IMR-90 (cell line): Measurements from ENCODE around the gene SPATA24. TPM values are rescaled to one million over a fixed set of nuclear protein-coding genes. Genes with fewer than 3 reads are reported as not detected.
A peak's percentile ranks its signal among the peaks of the same experiment; 100 is the strongest.

Source experiments
- ATAC-seq: fragments of 200-7000 bp; cut with Tn5 transposase; 2 replicates; pipeline ENCODE4 v1.9.1; 2020; ENCODE audit warnings: low read depth, mild to moderate bottlenecking, moderate library complexity
- BruUV-seq: library from RNA; stranded (reverse); fragments of 400-500 nt; replicated peaks from 2 replicates; lab custom pipeline; 2021; lab: Mats Ljungman, UMichigan
- CTCF ChIA-PET: fragments of 300-600 bp; formaldehyde crosslinking; extraction: SDS; loops from one replicate; lab custom pipeline; 2021; ENCODE audit warnings: antibody characterized with exemption; lab: Yijun Ruan, JAX
- POLR2A ChIA-PET: fragments of 300-600 bp; sonication (Branson Sonifier 250); formaldehyde crosslinking; loops from one replicate; lab custom pipeline; 2022; ENCODE audit warnings: antibody characterized with exemption; ENCODE audit not compliant: unreplicated experiment; lab: Charles Lee
- DNase-seq: peaks from one replicate; pipeline ENCODE4 v3.0.0; 2013
- H2AFZ ChIP-seq: replicated peaks from 2 replicates; pipeline ENCODE3; 2013; ENCODE audit warnings: low read length, mild to moderate bottlenecking; ENCODE audit not compliant: poor library complexity
- H2AK5ac ChIP-seq: 2 replicates; pipeline ENCODE4 v1.6.1; 2013; ENCODE audit warnings: low read depth, low read length, inconsistent platforms
- H2AK9ac ChIP-seq: replicated peaks from 2 replicates; pipeline ENCODE3; 2013; ENCODE audit warnings: mild to moderate bottlenecking, low read depth, low read length, moderate library complexity; ENCODE audit not compliant: poor library complexity
- H2BK120ac ChIP-seq: 2 replicates; pipeline ENCODE4 v1.6.1; 2013; ENCODE audit warnings: low read depth, low read length, inconsistent platforms
- H2BK15ac ChIP-seq: 3 replicates; pipeline ENCODE4 v1.6.1; 2013; ENCODE audit warnings: low read depth, low read length, inconsistent platforms
- H2BK20ac ChIP-seq: 2 replicates; pipeline ENCODE4 v1.6.1; 2013; ENCODE audit warnings: low read depth, mild to moderate bottlenecking, inconsistent platforms, low read length, moderate library complexity
- H2BK5ac ChIP-seq: 2 replicates; pipeline ENCODE4 v1.6.1; 2013; ENCODE audit warnings: mild to moderate bottlenecking, low read depth, low read length, inconsistent platforms; ENCODE audit not compliant: poor library complexity, severe bottlenecking
- H3K14ac ChIP-seq: replicated peaks from 2 replicates; pipeline ENCODE4 v1.6.1; 2013; ENCODE audit warnings: low read depth, low read length, inconsistent platforms
- H3K18ac ChIP-seq: 2 replicates; pipeline ENCODE4 v1.6.1; 2013; ENCODE audit warnings: low read depth, low read length, control low read depth
- H3K23ac ChIP-seq: 2 replicates; pipeline ENCODE4 v1.6.1; 2013; ENCODE audit warnings: low read depth, low read length, inconsistent platforms
- H3K27ac ChIP-seq: 2 replicates; pipeline ENCODE4 v1.5.1; 2013; ENCODE audit warnings: mild to moderate bottlenecking, control low read depth, low read length; ENCODE audit not compliant: insufficient read depth
- H3K27me3 ChIP-seq: 2 replicates; pipeline ENCODE4 v1.6.1; 2013; ENCODE audit warnings: low read length; ENCODE audit not compliant: control insufficient read depth, insufficient read depth
- H3K36me3 ChIP-seq: 2 replicates; pipeline ENCODE4 v1.6.1; 2013; ENCODE audit warnings: low read length, mixed read lengths; ENCODE audit not compliant: control insufficient read depth, insufficient read depth
- H3K4ac ChIP-seq: 2 replicates; pipeline ENCODE4 v1.6.1; 2013; ENCODE audit warnings: low read depth, low read length, inconsistent platforms
- H3K4me1 ChIP-seq: 2 replicates; pipeline ENCODE4 v1.6.1; 2013; ENCODE audit warnings: low read length, mixed read lengths; ENCODE audit not compliant: control insufficient read depth, insufficient read depth
- H3K4me2 ChIP-seq: 2 replicates; pipeline ENCODE4 v1.6.1; 2013; ENCODE audit warnings: low read depth, mild to moderate bottlenecking, control low read depth, low read length, moderate library complexity
- H3K4me3 ChIP-seq: 2 replicates; pipeline ENCODE4 v1.5.1; 2013; ENCODE audit warnings: low read depth, mild to moderate bottlenecking, control low read depth, low read length, moderate library complexity; ENCODE audit not compliant: insufficient read depth
- H3K56ac ChIP-seq: 2 replicates; pipeline ENCODE4 v1.6.1; 2013; ENCODE audit warnings: low read length, inconsistent platforms; ENCODE audit not compliant: insufficient read depth; ENCODE audit errors: extremely low read depth
- H3K79me1 ChIP-seq, 2 experiments: 2 replicates each; pipeline ENCODE4 v1.6.1; 2013; ENCODE audit warnings: low read length in 2 of 2, inconsistent platforms in 1 of 2, low read depth in 1 of 2
- H3K9ac ChIP-seq: 2 replicates; pipeline ENCODE4 v1.6.1; 2013; ENCODE audit warnings: low read depth, low read length, control low read depth
- H3K9me1 ChIP-seq: 2 replicates; pipeline ENCODE4 v1.6.1; 2013; ENCODE audit warnings: low read length, inconsistent platforms; ENCODE audit not compliant: insufficient read depth
- H3K9me3 ChIP-seq: 2 replicates; pipeline ENCODE4 v1.6.1; 2013; ENCODE audit warnings: low read length; ENCODE audit not compliant: control insufficient read depth, insufficient read depth
- H4K20me1 ChIP-seq: 2 replicates; pipeline ENCODE4 v1.6.1; 2013; ENCODE audit warnings: low read length, inconsistent platforms; ENCODE audit not compliant: insufficient read depth
- H4K5ac ChIP-seq: 2 replicates; pipeline ENCODE4 v1.6.1; 2013; ENCODE audit warnings: mild to moderate bottlenecking, low read depth, low read length, control low read depth
- H4K8ac ChIP-seq, 2 experiments: 2 replicates each; pipeline ENCODE4 v1.6.1; 2013; ENCODE audit warnings: low read depth in 2 of 2, low read length in 2 of 2, control low read depth in 1 of 2, inconsistent platforms in 1 of 2
- H4K91ac ChIP-seq: 2 replicates; pipeline ENCODE4 v1.6.1; 2013; ENCODE audit warnings: low read depth, low read length, inconsistent platforms; ENCODE audit not compliant: insufficient read depth
- BHLHE40 ChIP-seq: fragments of 150-350 bp; IDR thresholded peaks from 2 replicates; pipeline ENCODE4 v1.6.1; 2016; ENCODE audit warnings: mild to moderate bottlenecking, low read depth, low read length
- CEBPB ChIP-seq: IDR thresholded peaks from 2 replicates; pipeline ENCODE4 v1.6.1; 2012; ENCODE audit warnings: low read depth, low read length, improper control_type of control experiment
- CHD1 ChIP-seq: IDR thresholded peaks from 2 replicates; pipeline ENCODE4 v1.6.1; 2012; ENCODE audit warnings: low read depth, low read length, improper control_type of control experiment
- FOS ChIP-seq: fragments of 150-350 bp; IDR thresholded peaks from 2 replicates; pipeline ENCODE4 v1.6.1; 2016; ENCODE audit warnings: low read depth, low read length
- MAFK ChIP-seq: IDR thresholded peaks from 2 replicates; pipeline ENCODE4 v1.6.1; 2012; ENCODE audit warnings: low read depth, low read length, improper control_type of control experiment
- MAZ ChIP-seq: IDR thresholded peaks from 2 replicates; pipeline ENCODE4 v1.6.1; 2012; ENCODE audit warnings: low read depth, mild to moderate bottlenecking, low read length, improper control_type of control experiment, moderate library complexity, borderline replicate concordance
- MXI1 ChIP-seq: IDR thresholded peaks from 2 replicates; pipeline ENCODE4 v1.6.1; 2012; ENCODE audit warnings: low read depth, mild to moderate bottlenecking, low read length, moderate library complexity, borderline replicate concordance
- NFE2L2 ChIP-seq: fragments of 150-350 bp; IDR thresholded peaks from 2 replicates; pipeline ENCODE4 v1.6.1; 2016; ENCODE audit warnings: low read depth, mild to moderate bottlenecking, low read length
- POLR2A ChIP-seq: IDR thresholded peaks from 2 replicates; pipeline ENCODE4 v1.6.1; 2012; ENCODE audit warnings: mild to moderate bottlenecking, low read depth, low read length
- RCOR1 ChIP-seq: IDR thresholded peaks from 2 replicates; pipeline ENCODE4 v1.6.1; 2012; ENCODE audit warnings: mild to moderate bottlenecking, low read length, improper control_type of control experiment; ENCODE audit not compliant: insufficient replicate concordance
- RFX5 ChIP-seq: IDR thresholded peaks from 2 replicates; pipeline ENCODE4 v1.8.0; 2012; ENCODE audit warnings: low read depth, mild to moderate bottlenecking, low read length, moderate library complexity
- SMC3 ChIP-seq: fragments of 150-350 bp; IDR thresholded peaks from 2 replicates; pipeline ENCODE4 v1.6.1; 2016; ENCODE audit warnings: low read depth, mild to moderate bottlenecking, antibody characterized with exemption, low read length, moderate library complexity
- WGBS, 2 experiments: methylation state at CpG; one replicate each; pipeline versions ENCODE4 v1.1.5 to v1.1.7; 2013; ENCODE audit warnings: missing lambda C conversion rate in 2 of 2; ENCODE audit not compliant: insufficient read length in 1 of 2; ENCODE audit errors: extremely low coverage in 2 of 2; 5-methylcytosine and 5-hydroxymethylcytosine counted together
- dilution Hi-C: fragments of 300-500 bp; cut with HindIII; formaldehyde crosslinking; loops from one replicate; pipeline ENCODE4 v1.14.3; 2018; ENCODE audit warnings: low sequenced_read_pairs; ENCODE audit not compliant: unreplicated experiment
- in situ Hi-C: fragments of 300-500 bp; cut with MboI; formaldehyde crosslinking; loops from 3 replicates; pipeline ENCODE4 v1.14.3; 2019; ENCODE audit warnings: low sequenced_read_pairs, inconsistent platforms, mixed read lengths
- intact Hi-C: fragments of 100-400 bp; cut with micrococcal nuclease; formaldehyde crosslinking; loops from 2 replicates; pipeline ENCODE4 v1.10.0; 2022
- polyA plus RNA-seq, 3 experiments: library from polyadenylated mRNA; depleted of rRNA; stranded (reverse); fragments of >200 nt; gene quantifications; 2 replicates each; pipeline ENCODE4 v1.2.3, GENCODE V29; 2012; ENCODE audit warnings: low replicate concordance in 1 of 3
- total RNA-seq: library from RNA; depleted of rRNA; stranded (reverse); fragments of >200 nt; gene quantifications from 2 replicates; pipeline ENCODE4 v1.2.3, GENCODE V29; 2012
- TF ChIP-seq, protein P1 (sequence below): conservative IDR thresholded peaks from 2 replicates; pipeline ENCODE4 v1.5.1; 2012; ENCODE audit warnings: mild to moderate bottlenecking, low read depth, low read length, improper control_type of control experiment
- TF ChIP-seq, protein P2 (sequence below): fragments of 150-350 bp; IDR thresholded peaks from 2 replicates; pipeline ENCODE4 v1.6.1; 2016; ENCODE audit warnings: low read depth, mild to moderate bottlenecking, low read length, moderate library complexity, borderline replicate concordance
- TF ChIP-seq, protein P3 (sequence below): fragments of 150-350 bp; IDR thresholded peaks from 2 replicates; pipeline ENCODE4 v1.6.1; 2017; ENCODE audit warnings: mild to moderate bottlenecking, antibody characterized with exemption, low read length, low read depth

Gene SPATA24
- total and polyA plus RNA-seq, 2 of the 4 experiments (the other 2 are of a cell fraction), result 4.1 to 4.3 TPM

DNA sequence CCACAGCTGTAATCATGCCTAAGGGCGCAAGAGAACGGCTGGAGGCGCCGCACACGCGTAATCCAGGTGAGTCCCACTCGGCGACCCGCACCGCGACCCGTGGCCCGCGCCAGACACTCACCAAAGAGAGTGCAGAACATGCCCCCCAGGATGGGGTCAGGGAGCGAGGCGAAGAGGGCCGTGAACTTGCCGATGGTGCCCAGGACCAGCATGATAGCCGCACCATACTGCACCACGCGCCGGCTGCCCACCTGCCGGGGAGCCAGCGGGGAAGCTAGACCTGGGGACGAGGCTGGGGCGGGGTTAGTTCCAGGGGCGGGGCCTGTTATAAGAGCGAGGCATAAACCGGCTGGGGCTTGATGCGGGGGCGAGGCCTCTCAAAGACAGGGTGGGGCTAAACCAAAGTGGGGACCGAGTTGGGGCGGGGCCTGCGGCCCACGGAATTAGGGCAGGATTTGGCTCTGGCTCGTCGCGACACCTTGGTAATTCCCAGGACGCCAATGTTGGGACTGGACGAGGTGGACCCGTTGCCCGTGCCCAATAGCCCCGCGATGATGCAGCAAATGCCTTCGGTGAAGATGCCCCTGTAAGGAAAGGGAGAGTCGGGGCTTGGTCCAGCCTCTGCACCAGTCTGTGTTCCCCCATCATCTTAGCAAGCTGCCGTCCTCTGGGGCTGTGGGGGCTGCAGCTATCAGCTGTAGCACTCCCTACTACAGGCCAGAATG lies 25.6 kb downstream of the SPATA24 start:
- no peak overlapping the region for H4K91ac ChIP-seq
- H3K4me3 ChIP-seq, result no peak overlapping the region
- no peak overlapping the region for H3K27ac ChIP-seq
- H3K23ac ChIP-seq, result no peak overlapping the region
- POLR2A ChIA-PET, result no interaction called here
- no TSS peak for BruUV-seq
- ATAC-seq (no peak), DNase-seq (no peak)
- H2AFZ ChIP-seq, result peak overlapping the region; percentile 33
- no peaks in the 10 kb centered on the region for H3K27me3 ChIP-seq
- peaks cover 15% of the 10 kb centered on the region for H3K9me1 ChIP-seq
- no peak overlapping the region for H2BK20ac ChIP-seq
- no peak overlapping the region for H3K4ac ChIP-seq
- no peak overlapping the region for H3K9ac ChIP-seq
- H4K20me1 ChIP-seq, result peaks cover 7% of the 10 kb centered on the region; the same call in 1 of the 2 replicates
- H4K8ac ChIP-seq, result no peak overlapping the region
- no peak overlapping the region for H3K18ac ChIP-seq
- H2AK5ac ChIP-seq, result no peak overlapping the region
- no peak overlapping the region for H3K4me2 ChIP-seq
- H3K56ac ChIP-seq, result no peak overlapping the region
- dilution Hi-C loops (no loop called here), intact Hi-C loops (no loop called here), in situ Hi-C loops (no loop called here)
- peaks cover 17% of the 10 kb centered on the region; the same call in 1 of the 2 replicates for H3K36me3 ChIP-seq
- H2BK120ac ChIP-seq, result no peak overlapping the region
- CTCF ChIA-PET, result no interaction called here
- H2AK9ac ChIP-seq, result no peak overlapping the region
- no peak overlapping the region for H2BK5ac ChIP-seq
- H3K14ac ChIP-seq, result no peak overlapping the region
- no peaks in the 10 kb centered on the region for H3K9me3 ChIP-seq
- no peak overlapping the region for H4K5ac ChIP-seq
- H3K79me1 ChIP-seq, result peaks cover 0 to 8% of the 10 kb centered on the region in 2 experiments; a peak in 2 of 4 replicates
- 66% methylated on average over 23 of the region's 47 CpGs; no CpG with 5 or more reads in 1 of the 2 experiments for WGBS, 2 experiments
- no peak overlapping the region for H2BK15ac ChIP-seq
- peaks cover 5% of the 10 kb centered on the region; the same call in 1 of the 2 replicates for H3K4me1 ChIP-seq
- TF ChIP-seq NFE2L2 (no peak), CEBPB (no peak), MAFK (no peak), FOS (no peak), SMC3 (no peak), POLR2A (no peak), BHLHE40 (no peak), CHD1 (no peak), MAZ (no peak), MXI1 (no peak), RCOR1 (no peak), RFX5 (no peak)
- TF ChIP-seq, protein P1, sequence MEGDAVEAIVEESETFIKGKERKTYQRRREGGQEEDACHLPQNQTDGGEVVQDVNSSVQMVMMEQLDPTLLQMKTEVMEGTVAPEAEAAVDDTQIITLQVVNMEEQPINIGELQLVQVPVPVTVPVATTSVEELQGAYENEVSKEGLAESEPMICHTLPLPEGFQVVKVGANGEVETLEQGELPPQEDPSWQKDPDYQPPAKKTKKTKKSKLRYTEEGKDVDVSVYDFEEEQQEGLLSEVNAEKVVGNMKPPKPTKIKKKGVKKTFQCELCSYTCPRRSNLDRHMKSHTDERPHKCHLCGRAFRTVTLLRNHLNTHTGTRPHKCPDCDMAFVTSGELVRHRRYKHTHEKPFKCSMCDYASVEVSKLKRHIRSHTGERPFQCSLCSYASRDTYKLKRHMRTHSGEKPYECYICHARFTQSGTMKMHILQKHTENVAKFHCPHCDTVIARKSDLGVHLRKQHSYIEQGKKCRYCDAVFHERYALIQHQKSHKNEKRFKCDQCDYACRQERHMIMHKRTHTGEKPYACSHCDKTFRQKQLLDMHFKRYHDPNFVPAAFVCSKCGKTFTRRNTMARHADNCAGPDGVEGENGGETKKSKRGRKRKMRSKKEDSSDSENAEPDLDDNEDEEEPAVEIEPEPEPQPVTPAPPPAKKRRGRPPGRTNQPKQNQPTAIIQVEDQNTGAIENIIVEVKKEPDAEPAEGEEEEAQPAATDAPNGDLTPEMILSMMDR, result no peak
- TF ChIP-seq, protein P2, sequence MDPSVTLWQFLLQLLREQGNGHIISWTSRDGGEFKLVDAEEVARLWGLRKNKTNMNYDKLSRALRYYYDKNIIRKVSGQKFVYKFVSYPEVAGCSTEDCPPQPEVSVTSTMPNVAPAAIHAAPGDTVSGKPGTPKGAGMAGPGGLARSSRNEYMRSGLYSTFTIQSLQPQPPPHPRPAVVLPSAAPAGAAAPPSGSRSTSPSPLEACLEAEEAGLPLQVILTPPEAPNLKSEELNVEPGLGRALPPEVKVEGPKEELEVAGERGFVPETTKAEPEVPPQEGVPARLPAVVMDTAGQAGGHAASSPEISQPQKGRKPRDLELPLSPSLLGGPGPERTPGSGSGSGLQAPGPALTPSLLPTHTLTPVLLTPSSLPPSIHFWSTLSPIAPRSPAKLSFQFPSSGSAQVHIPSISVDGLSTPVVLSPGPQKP, result no peak
- TF ChIP-seq, protein P3, sequence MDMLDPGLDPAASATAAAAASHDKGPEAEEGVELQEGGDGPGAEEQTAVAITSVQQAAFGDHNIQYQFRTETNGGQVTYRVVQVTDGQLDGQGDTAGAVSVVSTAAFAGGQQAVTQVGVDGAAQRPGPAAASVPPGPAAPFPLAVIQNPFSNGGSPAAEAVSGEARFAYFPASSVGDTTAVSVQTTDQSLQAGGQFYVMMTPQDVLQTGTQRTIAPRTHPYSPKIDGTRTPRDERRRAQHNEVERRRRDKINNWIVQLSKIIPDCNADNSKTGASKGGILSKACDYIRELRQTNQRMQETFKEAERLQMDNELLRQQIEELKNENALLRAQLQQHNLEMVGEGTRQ, result no peak
